HepG2 (cell line): Measurements from ENCODE around the gene ZNF223. TPM values are rescaled to one million over a fixed set of nuclear protein-coding genes. Genes with fewer than 3 reads are reported as not detected.

Experiments used
- ATAC-seq: fragments of 200-7000 bp; cut with Tn5 transposase; 3 replicates; pipeline ENCODE4 v1.9.1; 2020; ENCODE audit warnings: mild to moderate bottlenecking, moderate library complexity
- BruUV-seq: library from RNA; stranded (reverse); fragments of 400-500 nt; replicated peaks from 2 replicates; lab custom pipeline; 2021; lab: Mats Ljungman, UMichigan
- CTCF ChIA-PET: fragments of 300-600 bp; formaldehyde crosslinking; extraction: SDS; loops from one replicate; lab custom pipeline; 2021; ENCODE audit warnings: low total read pairs, inconsistent platforms, low intra/inter-chr PET ratio; lab: Yijun Ruan, JAX
- POLR2A ChIA-PET: fragments of 350-600 bp; sonication (Branson Sonifier 250); formaldehyde crosslinking; loops from one replicate; lab custom pipeline; 2020; ENCODE audit warnings: antibody characterized with exemption, inconsistent platforms; lab: Yijun Ruan, JAX
- DNase-seq: peaks from one replicate; pipeline ENCODE4 v3.0.0-alpha.2; 2015; ENCODE audit warnings: low spot score
- FAIRE-seq: peaks from 3 replicates; lab custom pipeline; 2011; peaks lifted over from hg19 to GRCh38; lab: Jason Lieb, UNC
- H2AFZ ChIP-seq: one replicate; pipeline ENCODE4 v1.6.1; 2011; ENCODE audit warnings: low read length, inconsistent platforms
- H3K27ac ChIP-seq: fragments of 300-600 bp; 3 replicates; pipeline ENCODE4 v1.8.0; 2011; ENCODE audit warnings: mixed run types, mild to moderate bottlenecking, mixed read lengths, low read length, inconsistent platforms; ENCODE audit not compliant: insufficient read depth; ENCODE audit errors: extremely low read length
- H3K27me3 ChIP-seq, 2 experiments: fragments of 200-600 bp in 1 of 2; 2 replicates in 1 of 2; 3 replicates in 1 of 2; pipeline versions ENCODE4 v1.6.0 to v1.8.0; 2011; ENCODE audit warnings: low read length in 2 of 2, mild to moderate bottlenecking in 2 of 2, moderate library complexity in 2 of 2, inconsistent platforms in 1 of 2; ENCODE audit not compliant: insufficient read depth in 2 of 2, control insufficient read depth in 1 of 2
- H3K36me3 ChIP-seq, 2 experiments: fragments of 200-600 bp in 1 of 2; replicated peaks in 1 of 2; 2 replicates in 1 of 2; 3 replicates in 1 of 2; pipeline versions ENCODE4 v1.5.1 to v1.8.0; 2011; ENCODE audit warnings: low read length in 2 of 2, inconsistent platforms in 1 of 2; ENCODE audit not compliant: insufficient read depth in 2 of 2, control insufficient read depth in 1 of 2
- H3K4me1 ChIP-seq: 2 replicates; pipeline ENCODE4 v1.5.1; 2012; ENCODE audit warnings: low read length, inconsistent platforms; ENCODE audit not compliant: insufficient read depth
- H3K4me2 ChIP-seq: 2 replicates; pipeline ENCODE4 v1.6.0; 2011; ENCODE audit warnings: low read depth, low read length, inconsistent platforms
- H3K4me3 ChIP-seq, 3 experiments: fragments of 200-600 bp in 1 of 3; sonication (generic), shearing (Covaris generic) in 1 of 3; replicated peaks in 1 of 3; 2 replicates each; pipeline ENCODE4 v1.5.1; 2011 to 2016; ENCODE audit warnings: low read length in 3 of 3, inconsistent platforms in 2 of 3, low read depth in 2 of 3, mild to moderate bottlenecking in 2 of 3, control low read depth in 1 of 3, mixed read lengths in 1 of 3; ENCODE audit not compliant: insufficient read depth in 1 of 3
- H3K79me2 ChIP-seq: one replicate; pipeline ENCODE4 v1.6.1; 2011; ENCODE audit warnings: low read length, inconsistent platforms; ENCODE audit not compliant: insufficient read depth
- H3K9ac ChIP-seq: 2 replicates; pipeline ENCODE4 v1.6.0; 2011; ENCODE audit warnings: mild to moderate bottlenecking, low read depth, low read length, inconsistent platforms; ENCODE audit not compliant: insufficient read depth
- H3K9me3 ChIP-seq: 2 replicates; pipeline ENCODE4 v1.5.1; 2012; ENCODE audit warnings: mild to moderate bottlenecking, low read length
- H4K20me1 ChIP-seq: 2 replicates; pipeline ENCODE4 v1.6.0; 2011; ENCODE audit warnings: inconsistent platforms, mild to moderate bottlenecking, low read length, moderate library complexity; ENCODE audit not compliant: insufficient read depth
- ATAD3A ChIP-seq: sonication (generic); formaldehyde crosslinking; IDR thresholded peaks from 2 replicates; pipeline ENCODE4 v1.4.0; 2020; ENCODE audit warnings: missing genetic modification reagents
- ATF7-NPFF ChIP-seq: sonication (generic); formaldehyde crosslinking; IDR thresholded peaks from 2 replicates; pipeline ENCODE4 v1.8.1; 2023; ENCODE audit warnings: mild to moderate bottlenecking, low read depth, missing genetic modification reagents, moderate library complexity
- HDAC6 ChIP-seq: fragments of 200-600 bp; sonication (generic); IDR thresholded peaks from 2 replicates; pipeline ENCODE4 v1.7.0; 2017; ENCODE audit warnings: mild to moderate bottlenecking, antibody characterized with exemption, low read length, low read depth
- KAT7 ChIP-seq: IDR thresholded peaks from 2 replicates; pipeline ENCODE4 v1.6.1; 2018; ENCODE audit warnings: borderline replicate concordance, missing compliant biosample characterization
- MYNN ChIP-seq: sonication (generic); formaldehyde crosslinking; IDR thresholded peaks from 2 replicates; pipeline ENCODE4 v1.4.0; 2020; ENCODE audit warnings: mild to moderate bottlenecking, low read depth, missing genetic modification reagents
- SUZ12 ChIP-seq: fragments of 150-350 bp; IDR thresholded peaks from 2 replicates; pipeline ENCODE4 v1.6.1; 2014; ENCODE audit warnings: low read depth, low read length
- TARDBP ChIP-seq: sonication (generic); formaldehyde crosslinking; IDR thresholded peaks from 2 replicates; pipeline ENCODE4 v1.8.0; 2022; ENCODE audit warnings: mild to moderate bottlenecking, missing genetic modification reagents
- TBP ChIP-seq: sonication (generic); formaldehyde crosslinking; IDR thresholded peaks from 2 replicates; pipeline ENCODE4 v1.5.0; 2020; ENCODE audit warnings: missing genetic modification reagents
- THYN1 ChIP-seq: sonication (generic); formaldehyde crosslinking; IDR thresholded peaks from 2 replicates; pipeline ENCODE4 v1.8.1; 2023; ENCODE audit warnings: low read depth, mild to moderate bottlenecking, moderate library complexity, missing genetic modification reagents, borderline replicate concordance
- TMF1 ChIP-seq: sonication (generic); formaldehyde crosslinking; IDR thresholded peaks from 2 replicates; pipeline ENCODE4 v1.8.1; 2022; ENCODE audit warnings: low read depth, missing genetic modification reagents
- ZBTB10 ChIP-seq: sonication (generic); formaldehyde crosslinking; IDR thresholded peaks from 2 replicates; pipeline ENCODE4 v1.4.0; 2020; ENCODE audit warnings: missing genetic modification reagents, borderline replicate concordance
- ZFP1 ChIP-seq: IDR thresholded peaks from 2 replicates; pipeline ENCODE4 v1.6.1; 2016
- ZMYM2 ChIP-seq: sonication (generic); formaldehyde crosslinking; IDR thresholded peaks from 2 replicates; pipeline ENCODE4 v1.8.0; 2022; ENCODE audit warnings: mild to moderate bottlenecking, missing genetic modification reagents
- WGBS: methylation state at CpG from one replicate; pipeline ENCODE4 v1.1.6; 2017; ENCODE audit warnings: low lambda C conversion rate; 5-methylcytosine and 5-hydroxymethylcytosine counted together
- in situ Hi-C: cut with HindIII; loops from 2 replicates; pipeline ENCODE4 v1.10.0; 2017; ENCODE audit warnings: low pct_unique_long_range_greater_than_20kb; ENCODE audit not compliant: extremely low pct_ligation_motif_present
- intact Hi-C: fragments of 100-400 bp; cut with micrococcal nuclease; formaldehyde crosslinking; loops from one replicate; pipeline ENCODE4 v1.10.0; 2022; ENCODE audit not compliant: unreplicated experiment
- polyA plus RNA-seq, 8 experiments: library from polyadenylated mRNA; depleted of rRNA in 3 of 8; stranded (reverse) in 7 of 8; unstranded in 1 of 8; fragments of >200 nt; fragmentation: Illumina TruSeq in 4 of 8; extraction: Trizol in 4 of 8; gene quantifications; 2 replicates each; pipeline versions ENCODE4 v1.2.1 to v1.2.3, GENCODE V29; 2011 to 2016; ENCODE audit warnings: low read depth in 4 of 8, missing spikeins in 1 of 8, mixed read lengths in 1 of 8; ENCODE audit not compliant: insufficient read depth in 1 of 8
- total RNA-seq, 5 experiments: library from RNA; depleted of rRNA; stranded (reverse); fragments of >200 nt; fragmentation: Illumina TruSeq; extraction: Trizol; gene quantifications; 2 replicates each; pipeline ENCODE4 v1.2.3, GENCODE V29; 2016; ENCODE audit warnings: low read depth in 1 of 5
- TF ChIP-seq, protein P1 (sequence below): IDR thresholded peaks from 2 replicates; pipeline ENCODE4 v1.6.1; 2012; ENCODE audit warnings: low read length, improper control_type of control experiment
- TF ChIP-seq, protein P2 (sequence below): IDR thresholded peaks from 2 replicates; pipeline ENCODE4 v1.6.1; 2016; ENCODE audit warnings: missing compliant biosample characterization, missing genetic modification reagents, borderline replicate concordance

ZNF223 gene
- total and polyA plus RNA-seq, 2 of the 13 experiments (the other 11 are each of a cell fraction or from before 2014, with no cell fraction given): 2.0 to 4.8 TPM

DNA sequence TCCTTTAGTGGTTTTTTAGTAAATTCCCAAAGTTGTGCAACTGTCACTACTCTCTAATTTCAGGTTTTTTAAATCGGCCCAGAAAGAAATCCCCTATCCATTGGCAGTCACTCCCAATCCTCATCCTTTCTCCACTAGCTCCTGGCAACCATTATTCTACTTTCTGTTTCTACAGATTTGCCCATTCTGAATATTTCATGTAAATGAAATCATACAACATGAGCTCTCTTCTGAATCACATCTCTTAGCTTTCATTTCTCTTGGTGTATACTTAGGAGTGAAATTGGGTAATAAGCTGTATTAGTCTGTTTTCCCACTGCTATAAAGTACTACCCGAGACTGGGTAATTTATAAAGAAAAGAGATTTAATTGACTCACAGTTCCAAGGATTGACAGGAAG is 9.7 kb upstream of the ZNF223 start (continued):
- TF ChIP-seq, protein P1, sequence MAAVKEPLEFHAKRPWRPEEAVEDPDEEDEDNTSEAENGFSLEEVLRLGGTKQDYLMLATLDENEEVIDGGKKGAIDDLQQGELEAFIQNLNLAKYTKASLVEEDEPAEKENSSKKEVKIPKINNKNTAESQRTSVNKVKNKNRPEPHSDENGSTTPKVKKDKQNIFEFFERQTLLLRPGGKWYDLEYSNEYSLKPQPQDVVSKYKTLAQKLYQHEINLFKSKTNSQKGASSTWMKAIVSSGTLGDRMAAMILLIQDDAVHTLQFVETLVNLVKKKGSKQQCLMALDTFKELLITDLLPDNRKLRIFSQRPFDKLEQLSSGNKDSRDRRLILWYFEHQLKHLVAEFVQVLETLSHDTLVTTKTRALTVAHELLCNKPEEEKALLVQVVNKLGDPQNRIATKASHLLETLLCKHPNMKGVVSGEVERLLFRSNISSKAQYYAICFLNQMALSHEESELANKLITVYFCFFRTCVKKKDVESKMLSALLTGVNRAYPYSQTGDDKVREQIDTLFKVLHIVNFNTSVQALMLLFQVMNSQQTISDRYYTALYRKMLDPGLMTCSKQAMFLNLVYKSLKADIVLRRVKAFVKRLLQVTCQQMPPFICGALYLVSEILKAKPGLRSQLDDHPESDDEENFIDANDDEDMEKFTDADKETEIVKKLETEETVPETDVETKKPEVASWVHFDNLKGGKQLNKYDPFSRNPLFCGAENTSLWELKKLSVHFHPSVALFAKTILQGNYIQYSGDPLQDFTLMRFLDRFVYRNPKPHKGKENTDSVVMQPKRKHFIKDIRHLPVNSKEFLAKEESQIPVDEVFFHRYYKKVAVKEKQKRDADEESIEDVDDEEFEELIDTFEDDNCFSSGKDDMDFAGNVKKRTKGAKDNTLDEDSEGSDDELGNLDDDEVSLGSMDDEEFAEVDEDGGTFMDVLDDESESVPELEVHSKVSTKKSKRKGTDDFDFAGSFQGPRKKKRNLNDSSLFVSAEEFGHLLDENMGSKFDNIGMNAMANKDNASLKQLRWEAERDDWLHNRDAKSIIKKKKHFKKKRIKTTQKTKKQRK: no peak
- TF ChIP-seq TBP (CRISPR knock-in tag): no peak

DNA sequence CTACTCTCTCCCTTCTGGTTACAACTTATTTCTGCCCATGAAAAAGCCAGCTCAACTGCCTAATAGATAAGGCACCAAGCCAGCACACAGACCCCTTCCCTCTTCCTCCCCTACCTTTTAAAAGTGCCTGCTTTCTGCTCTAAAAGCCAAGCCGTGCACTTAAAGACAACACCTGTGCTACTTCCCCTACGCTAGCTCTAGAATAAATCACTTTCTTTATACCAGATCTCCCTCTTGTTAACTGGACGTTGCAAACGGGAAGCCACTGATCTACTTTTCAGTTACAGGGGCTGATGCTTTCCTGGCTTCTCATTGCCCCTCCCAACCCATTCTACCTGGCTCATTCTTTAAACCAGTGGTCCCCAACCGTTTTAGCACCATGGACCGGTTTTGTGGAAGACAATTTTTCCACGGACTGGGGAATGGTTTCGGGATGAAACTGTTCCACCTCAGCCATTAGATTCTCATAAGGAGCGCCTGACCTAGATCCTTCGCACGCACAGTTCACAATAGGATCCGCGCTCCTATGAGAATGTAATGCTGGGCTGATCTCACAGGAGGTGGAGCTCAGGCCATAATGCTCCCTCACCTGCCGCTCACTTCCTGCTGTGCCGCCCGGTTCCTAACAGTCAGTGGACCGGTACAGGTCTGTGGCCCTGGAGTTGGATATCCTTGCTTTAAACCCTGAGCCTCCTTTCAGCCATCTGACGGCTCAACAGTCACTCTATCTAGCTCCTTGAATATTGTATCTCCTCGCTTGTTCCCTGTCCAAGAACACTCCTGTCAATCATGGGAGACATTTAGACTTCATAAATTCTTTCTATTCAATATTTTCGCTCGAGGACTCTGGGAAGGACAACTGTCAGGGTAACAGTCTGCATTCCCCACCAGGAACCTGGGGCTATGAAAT is 841 bp upstream of the ZNF223 start:
- no peak overlapping the region for H3K27ac ChIP-seq
- POLR2A ChIA-PET: interaction anchor here (0.7 to 3.4 kb wide), 11 partner anchors 8 to 161 kb away, joined by 3 to 17 read pairs (median 6); partner anchors contain the start of genes ZNF224, ZNF226, ZNF227 and ZNF230
- in situ Hi-C loops (no loop called here), intact Hi-C loops (no loop called here)
- H3K9me3 ChIP-seq: no peaks in the 10 kb centered on the region
- ATAC-seq: no peak
- peaks cover 32% of the 10 kb centered on the region for H3K4me1 ChIP-seq
- CTCF ChIA-PET: no interaction called here
- WGBS: 77% methylated on average over 21 of the region's 21 CpGs
- no peak for FAIRE-seq
- 0 out of 5 replicates have a peak, but pooled peaks cover 1 to 8% of the 10 kb centered on the region in 2 experiments for H3K36me3 ChIP-seq
- no peaks in the 10 kb centered on the region for H4K20me1 ChIP-seq
- TSS peak; percentile 79 for BruUV-seq
- no peak for DNase-seq
- H3K4me2 ChIP-seq: peak overlapping the region; percentile 69
- 0 out of 2 replicates have a peak overlapping the region, but pooled peaks have one; percentile 14 for H3K9ac ChIP-seq
- H3K27me3 ChIP-seq: no peaks in the 10 kb centered on the region; a peak in 1 of 5 replicates
- peaks cover 4% of the 10 kb centered on the region for H3K79me2 ChIP-seq
- H2AFZ ChIP-seq: peak overlapping the region; percentile 95
- H3K4me3 ChIP-seq: peak overlapping the region; percentile 32 to 78 (median 56); a peak in 5 of 6 replicates
- TF ChIP-seq TMF1: no peak
- no peak for TF ChIP-seq ZFP1 (CRISPR knock-in tag)
- TF ChIP-seq KAT7 (CRISPR knock-in tag): no peak
- TF ChIP-seq ATF7-NPFF (CRISPR knock-in tag): no peak
- TF ChIP-seq ZBTB10 (CRISPR knock-in tag): no peak
- no peak for TF ChIP-seq MYNN (CRISPR knock-in tag)
- TF ChIP-seq THYN1 (CRISPR knock-in tag): no peak
- no peak for TF ChIP-seq HDAC6
- TF ChIP-seq, protein P2, sequence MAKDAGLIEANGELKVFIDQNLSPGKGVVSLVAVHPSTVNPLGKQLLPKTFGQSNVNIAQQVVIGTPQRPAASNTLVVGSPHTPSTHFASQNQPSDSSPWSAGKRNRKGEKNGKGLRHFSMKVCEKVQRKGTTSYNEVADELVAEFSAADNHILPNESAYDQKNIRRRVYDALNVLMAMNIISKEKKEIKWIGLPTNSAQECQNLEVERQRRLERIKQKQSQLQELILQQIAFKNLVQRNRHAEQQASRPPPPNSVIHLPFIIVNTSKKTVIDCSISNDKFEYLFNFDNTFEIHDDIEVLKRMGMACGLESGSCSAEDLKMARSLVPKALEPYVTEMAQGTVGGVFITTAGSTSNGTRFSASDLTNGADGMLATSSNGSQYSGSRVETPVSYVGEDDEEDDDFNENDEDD (CRISPR knock-in tag): no peak
- TF ChIP-seq SUZ12: no peak
- 0 out of 2 replicates have a peak, but pooled peaks have one; percentile 19 for TF ChIP-seq ZMYM2 (CRISPR knock-in tag)
- TF ChIP-seq TARDBP (CRISPR knock-in tag): no peak
- TF ChIP-seq ATAD3A (CRISPR knock-in tag): no peak
